Spleen (tissue), 11 donors: ENCODE data around the gene PDZD2. TPM values are rescaled to one million over a fixed set of nuclear protein-coding genes. Genes with fewer than 3 reads are reported as not detected.
A peak's percentile ranks its signal among the peaks of the same experiment; 100 is the strongest.

Source experiments
- DNase-seq: peaks from one replicate; pipeline ENCODE4 v3.0.0-alpha.2; 2020
- H3K27ac ChIP-seq, 8 donors: fragments of 200-600 bp; sonication (generic) in 7 of 8; 1 replicate in 4 of 8; 2 replicates in 4 of 8; pipeline versions ENCODE4 v1.5.0 to v1.8.0; 2016 to 2021; ENCODE audit warnings: inconsistent platforms in 4 of 8, mild to moderate bottlenecking in 4 of 8, moderate library complexity in 1 of 8
- H3K27me3 ChIP-seq, 7 donors: fragments of 200-600 bp; sonication (generic) in 6 of 7; replicated peaks in 1 of 7; 1 replicate in 4 of 7; 2 replicates in 3 of 7; pipeline versions ENCODE4 v1.5.0 to v1.8.0; 2016 to 2021; ENCODE audit warnings: inconsistent platforms in 3 of 7, mild to moderate bottlenecking in 1 of 7
- H3K36me3 ChIP-seq, 6 donors: fragments of 200-600 bp; sonication (generic) in 5 of 6; 1 replicate in 4 of 6; 2 replicates in 2 of 6; pipeline versions ENCODE4 v1.5.0 to v1.8.0; 2016 to 2021; ENCODE audit warnings: inconsistent platforms in 2 of 6
- H3K4me1 ChIP-seq, 6 donors: fragments of 200-600 bp; sonication (generic) in 5 of 6; 1 replicate in 3 of 6; 2 replicates in 3 of 6; pipeline versions ENCODE4 v1.5.0 to v1.8.0; 2016 to 2021; ENCODE audit warnings: inconsistent platforms in 3 of 6
- H3K4me3 ChIP-seq, 8 donors: fragments of 200-600 bp; sonication (generic) in 7 of 8; 1 replicate in 4 of 8; 2 replicates in 4 of 8; pipeline versions ENCODE4 v1.5.0 to v1.8.0; 2016 to 2021; ENCODE audit warnings: inconsistent platforms in 4 of 8, mild to moderate bottlenecking in 4 of 8, moderate library complexity in 2 of 8
- H3K9me3 ChIP-seq, 8 donors: fragments of 200-600 bp; sonication (generic) in 7 of 8; 1 replicate in 4 of 8; 2 replicates in 4 of 8; pipeline versions ENCODE4 v1.5.0 to v1.8.0; 2016 to 2021; ENCODE audit warnings: inconsistent platforms in 4 of 8
- CTCF ChIP-seq, 11 experiments: fragments of 200-600 bp in 7 of 11; fragments of 450-650 bp in 4 of 11; sonication (generic) in 4 of 11; IDR thresholded peaks in 8 of 11; conservative IDR thresholded peaks in 3 of 11; 1 replicate in 7 of 11; 2 replicates in 4 of 11; pipeline versions ENCODE4 v1.4.0 to v1.8.0; 2016 to 2021; ENCODE audit warnings: antibody characterized with exemption in 11 of 11, inconsistent platforms in 4 of 11, mild to moderate bottlenecking in 1 of 11
- POLR2A ChIP-seq, 3 donors: fragments of 450-650 bp; IDR thresholded peaks; one replicate each; pipeline ENCODE4 v1.5.1; 2017; ENCODE audit warnings: antibody characterized with exemption in 3 of 3, mild to moderate bottlenecking in 1 of 3
- POLR2AphosphoS5 ChIP-seq, 3 donors: sonication (generic); formaldehyde crosslinking; IDR thresholded peaks; one replicate each; pipeline ENCODE4 v1.5.1; 2017; ENCODE audit warnings: antibody characterized with exemption in 3 of 3
- WGBS, 5 donors: extraction: QIAGEN DNeasy Blood & Tissue Kit in 3 of 5; methylation state at CpG; one replicate each; pipeline versions ENCODE4 v1.1.5 to v1.1.7; 2013 to 2018; 5-methylcytosine and 5-hydroxymethylcytosine counted together
- intact Hi-C: fragments of 100-400 bp; cut with DNase I; formaldehyde crosslinking; loops from one replicate; pipeline ENCODE4 v1.15.0; 2023; ENCODE audit warnings: low total_unique reads
- polyA plus RNA-seq, 3 donors: library from polyadenylated mRNA; stranded (reverse); fragments of 200-250 nt; gene quantifications; one replicate each; pipeline ENCODE4 v1.2.1, GENCODE V29; 2013
- total RNA-seq, 7 donors: library from RNA; depleted of rRNA in 3 of 7; stranded (reverse); fragments of >200 nt in 3 of 7; fragmentation: NEBNext Ultra II Directional in 4 of 7; extraction: Animal tissue kit (Norgen Biotek cat#: 25700) in 4 of 7; gene quantifications; one replicate each; pipeline versions ENCODE4 v1.1.0 to v1.2.1, GENCODE V29; 2016 to 2021
- donor health status: healthy with polysubstance abuse.
- donor health status: DM: no; HTN: no; CAD: no; lungs with moderate emphysema.
- donor health status: DM: no; HTN: no; CAD: no.
- donor health status: Bipolar disorder and iron deficiency.
- donor health status: healthy.
- donor health status: DM: no; HTN: no; CAD: no.
- donor health status: DM: yes; HTN: yes; CAD: no.

Gene PDZD2
- total and polyA plus RNA-seq, 10 donors = 0.09 to 4.7 (median 2.4) TPM

DNA sequence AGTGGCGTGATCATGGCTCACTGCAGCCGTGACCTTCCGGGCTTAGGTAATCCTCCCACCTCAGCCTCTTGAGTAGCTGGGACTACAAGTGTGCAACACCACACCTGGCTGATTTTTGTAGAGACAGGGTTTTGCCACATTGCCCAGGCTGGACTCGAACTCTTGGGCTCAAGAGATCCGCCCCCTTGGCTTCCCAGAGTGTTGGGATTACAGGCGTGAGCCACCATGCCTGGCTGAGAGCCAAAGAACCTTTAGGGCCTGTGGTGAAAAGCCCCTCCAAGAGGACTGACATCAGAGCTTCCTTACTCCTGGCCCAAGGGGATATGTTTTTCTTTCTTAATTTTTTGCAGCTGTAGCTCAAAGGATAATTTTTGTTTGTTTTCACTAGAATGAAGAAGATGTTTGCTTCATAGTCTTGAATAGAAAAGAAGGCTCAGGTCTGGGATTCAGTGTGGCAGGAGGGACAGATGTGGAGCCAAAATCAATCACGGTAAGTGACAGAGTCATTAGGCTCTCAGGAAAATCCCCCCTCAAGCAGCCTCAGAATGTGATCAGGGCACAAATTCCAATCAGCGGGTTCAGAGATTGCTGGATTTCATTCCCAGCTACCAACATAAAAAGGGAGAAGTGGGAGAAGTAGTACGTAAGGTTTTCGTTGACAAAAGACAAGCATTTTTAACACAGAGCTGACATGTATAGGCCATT, 458.1 kb downstream of the PDZD2 start:
- TF ChIP-seq POLR2A (IDR thresholded peaks at IDR 0.05) (no peak), CTCF (IDR thresholded peaks at IDR 0.05 in 8 of 11, conservative IDR thresholded peaks at IDR 0.05 in 3 of 11) (no peak), POLR2AphosphoS5 (IDR thresholded peaks at IDR 0.05) (no peak)
- DNase-seq = no peak
- Histone ChIP-seq H3K9me3 (no peaks in the 10 kb centered on the region), H3K4me3 (no peak overlapping the region), H3K27me3 (no peaks in the 10 kb centered on the region), H3K27ac (no peak overlapping the region), H3K4me1 (peaks cover 0 to 31% (median 11%) of the 10 kb centered on the region in 6 donors), H3K36me3 (peaks cover 0 to 48% (median 14%) of the 10 kb centered on the region in 6 donors)
- 92 to 94% (median 93%) methylated on average over 10 of the region's 10 CpGs for WGBS, 5 donors
- intact Hi-C loops = no loop called here

DNA sequence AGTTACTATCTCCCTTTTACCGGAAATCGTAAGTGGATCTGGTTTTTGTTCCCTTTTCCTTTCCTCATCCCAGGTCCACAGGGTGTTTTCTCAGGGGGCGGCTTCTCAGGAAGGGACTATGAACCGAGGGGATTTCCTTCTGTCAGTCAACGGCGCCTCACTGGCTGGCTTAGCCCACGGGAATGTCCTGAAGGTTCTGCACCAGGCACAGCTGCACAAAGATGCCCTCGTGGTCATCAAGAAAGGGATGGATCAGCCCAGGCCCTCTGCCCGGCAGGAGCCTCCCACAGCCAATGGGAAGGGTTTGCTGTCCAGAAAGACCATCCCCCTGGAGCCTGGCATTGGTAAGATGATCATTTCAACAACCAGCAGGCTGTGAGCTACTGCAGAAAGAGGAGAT, 459.4 kb downstream of the PDZD2 start:
- Histone ChIP-seq H3K9me3 (no peaks in the 10 kb centered on the region), H3K36me3 (peaks cover 0 to 60% (median 22%) of the 10 kb centered on the region in 6 donors), H3K27me3 (no peaks in the 10 kb centered on the region), H3K4me3 (no peak overlapping the region), H3K27ac (peak overlapping the region in 7 of 8 donors; percentile 26 to 70 (median 40)), H3K4me1 (peaks cover 0 to 25% (median 7%) of the 10 kb centered on the region in 6 donors)
- TF ChIP-seq POLR2AphosphoS5 (IDR thresholded peaks at IDR 0.05) = peak in 1 of 3 donors; percentile 44
- no peak for TF ChIP-seq CTCF (IDR thresholded peaks at IDR 0.05 in 8 of 11, conservative IDR thresholded peaks at IDR 0.05 in 3 of 11)
- TF ChIP-seq POLR2A (IDR thresholded peaks at IDR 0.05) = no peak
- no peak for DNase-seq
- intact Hi-C loops = no loop called here
- 47 to 83% (median 66%) methylated on average over 9 of the region's 9 CpGs for WGBS, 5 donors

DNA sequence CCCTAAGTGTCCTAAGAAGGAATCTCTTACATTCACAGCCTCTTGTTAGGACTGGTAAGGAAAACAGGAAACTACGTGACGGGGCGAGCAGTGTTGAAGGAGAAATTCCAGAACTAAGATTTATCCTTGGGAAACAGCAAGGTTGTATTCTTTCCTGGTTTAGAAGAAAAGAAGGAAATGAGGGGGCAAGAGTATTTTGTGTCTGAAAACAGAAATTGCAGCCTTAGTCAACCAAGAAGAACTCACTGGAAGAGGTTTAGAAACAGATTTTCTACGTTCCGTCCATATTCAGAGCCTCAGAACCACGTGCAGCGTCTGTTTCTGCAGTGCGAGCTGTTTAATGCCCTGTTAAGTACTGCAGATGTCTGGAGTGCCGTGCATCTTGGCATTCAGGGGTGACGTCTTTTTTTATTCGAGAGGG, 460.0 kb downstream of the PDZD2 start:
- H3K36me3 ChIP-seq = peaks cover 0 to 67% (median 28%) of the 10 kb centered on the region in 6 donors
- intact Hi-C loops = no loop called here
- whole genome bisulfite sequencing, 5 donors = 61 to 87% (median 73%) methylated on average over 11 of the region's 11 CpGs
- peaks cover 0 to 23% (median 6%) of the 10 kb centered on the region in 6 donors for H3K4me1 ChIP-seq
- no peaks in the 10 kb centered on the region for H3K27me3 ChIP-seq
- DNase-seq = no peak
- TF ChIP-seq CTCF (IDR thresholded peaks at IDR 0.05 in 8 of 11, conservative IDR thresholded peaks at IDR 0.05 in 3 of 11) = no peak
- no peak for TF ChIP-seq POLR2A (IDR thresholded peaks at IDR 0.05)
- TF ChIP-seq POLR2AphosphoS5 (IDR thresholded peaks at IDR 0.05) = no peak
- peak overlapping the region in 7 of 8 donors; percentile 26 to 70 (median 40) for H3K27ac ChIP-seq
- no peaks in the 10 kb centered on the region for H3K9me3 ChIP-seq
- no peak overlapping the region for H3K4me3 ChIP-seq

GRCh38 chr5:32099486-32100035, 460.6 kb downstream of the PDZD2 start:
- Histone ChIP-seq H3K4me3 (no peak overlapping the region), H3K27me3 (no peaks in the 10 kb centered on the region), H3K36me3 (peaks cover 3 to 73% (median 34%) of the 10 kb centered on the region in 6 donors), H3K4me1 (peaks cover 0 to 23% (median 6%) of the 10 kb centered on the region in 6 donors), H3K27ac (peak overlapping the region in 5 of 8 donors; percentile 26 to 70 (median 40)), H3K9me3 (no peaks in the 10 kb centered on the region)
- intact Hi-C loops = no loop called here
- DNase-seq = no peak
- TF ChIP-seq CTCF (IDR thresholded peaks at IDR 0.05 in 8 of 11, conservative IDR thresholded peaks at IDR 0.05 in 3 of 11) = no peak
- TF ChIP-seq POLR2AphosphoS5 (IDR thresholded peaks at IDR 0.05) = no peak
- 65 to 80% (median 70%) methylated on average over 8 to 9 of the region's 9 CpGs for WGBS, 5 donors
